HepG2 (cell line): ENCODE results near the gene RITA1. TPM values are rescaled to one million over a fixed set of nuclear protein-coding genes. Genes with fewer than 3 reads are reported as not detected.

Source experiments
- ATAC-seq: fragments of 200-7000 bp; cut with Tn5 transposase; 3 replicates; pipeline ENCODE4 v1.9.1; 2020; ENCODE audit warnings: mild to moderate bottlenecking, moderate library complexity
- BruUV-seq: library from RNA; stranded (reverse); fragments of 400-500 nt; replicated peaks from 2 replicates; lab custom pipeline; 2021; lab: Mats Ljungman, UMichigan
- CTCF ChIA-PET: fragments of 300-600 bp; formaldehyde crosslinking; extraction: SDS; loops from one replicate; lab custom pipeline; 2021; ENCODE audit warnings: low total read pairs, inconsistent platforms, low intra/inter-chr PET ratio; lab: Yijun Ruan, JAX
- POLR2A ChIA-PET: fragments of 350-600 bp; sonication (Branson Sonifier 250); formaldehyde crosslinking; loops from one replicate; lab custom pipeline; 2020; ENCODE audit warnings: antibody characterized with exemption, inconsistent platforms; lab: Yijun Ruan, JAX
- DNase-seq: peaks from one replicate; pipeline ENCODE4 v3.0.0-alpha.2; 2015; ENCODE audit warnings: low spot score
- FAIRE-seq: peaks from 3 replicates; lab custom pipeline; 2011; peaks lifted over from hg19 to GRCh38; lab: Jason Lieb, UNC
- H2AFZ ChIP-seq: one replicate; pipeline ENCODE4 v1.6.1; 2011; ENCODE audit warnings: low read length, inconsistent platforms
- H3K27ac ChIP-seq: fragments of 300-600 bp; 3 replicates; pipeline ENCODE4 v1.8.0; 2011; ENCODE audit warnings: mixed run types, mild to moderate bottlenecking, mixed read lengths, low read length, inconsistent platforms; ENCODE audit not compliant: insufficient read depth; ENCODE audit errors: extremely low read length
- H3K27me3 ChIP-seq, 2 experiments: fragments of 200-600 bp in 1 of 2; 2 replicates in 1 of 2; 3 replicates in 1 of 2; pipeline versions ENCODE4 v1.6.0 to v1.8.0; 2011; ENCODE audit warnings: low read length in 2 of 2, mild to moderate bottlenecking in 2 of 2, moderate library complexity in 2 of 2, inconsistent platforms in 1 of 2; ENCODE audit not compliant: insufficient read depth in 2 of 2, control insufficient read depth in 1 of 2
- H3K36me3 ChIP-seq, 2 experiments: fragments of 200-600 bp in 1 of 2; replicated peaks in 1 of 2; 2 replicates in 1 of 2; 3 replicates in 1 of 2; pipeline versions ENCODE4 v1.5.1 to v1.8.0; 2011; ENCODE audit warnings: low read length in 2 of 2, inconsistent platforms in 1 of 2; ENCODE audit not compliant: insufficient read depth in 2 of 2, control insufficient read depth in 1 of 2
- H3K4me1 ChIP-seq: 2 replicates; pipeline ENCODE4 v1.5.1; 2012; ENCODE audit warnings: low read length, inconsistent platforms; ENCODE audit not compliant: insufficient read depth
- H3K4me2 ChIP-seq: 2 replicates; pipeline ENCODE4 v1.6.0; 2011; ENCODE audit warnings: low read depth, low read length, inconsistent platforms
- H3K4me3 ChIP-seq, 3 experiments: fragments of 200-600 bp in 1 of 3; sonication (generic), shearing (Covaris generic) in 1 of 3; replicated peaks in 1 of 3; 2 replicates each; pipeline ENCODE4 v1.5.1; 2011 to 2016; ENCODE audit warnings: low read length in 3 of 3, inconsistent platforms in 2 of 3, low read depth in 2 of 3, mild to moderate bottlenecking in 2 of 3, control low read depth in 1 of 3, mixed read lengths in 1 of 3; ENCODE audit not compliant: insufficient read depth in 1 of 3
- H3K79me2 ChIP-seq: one replicate; pipeline ENCODE4 v1.6.1; 2011; ENCODE audit warnings: low read length, inconsistent platforms; ENCODE audit not compliant: insufficient read depth
- H3K9ac ChIP-seq: 2 replicates; pipeline ENCODE4 v1.6.0; 2011; ENCODE audit warnings: mild to moderate bottlenecking, low read depth, low read length, inconsistent platforms; ENCODE audit not compliant: insufficient read depth
- H3K9me3 ChIP-seq: 2 replicates; pipeline ENCODE4 v1.5.1; 2012; ENCODE audit warnings: mild to moderate bottlenecking, low read length
- H4K20me1 ChIP-seq: 2 replicates; pipeline ENCODE4 v1.6.0; 2011; ENCODE audit warnings: inconsistent platforms, mild to moderate bottlenecking, low read length, moderate library complexity; ENCODE audit not compliant: insufficient read depth
- ATF3 ChIP-seq: sonication (generic); formaldehyde crosslinking; IDR thresholded peaks from 2 replicates; pipeline ENCODE4 v1.4.0; 2020; ENCODE audit warnings: missing genetic modification reagents
- BATF2 ChIP-seq: sonication (generic); formaldehyde crosslinking; IDR thresholded peaks from 2 replicates; pipeline ENCODE4 v1.8.0; 2022; ENCODE audit warnings: mild to moderate bottlenecking, missing genetic modification reagents, moderate library complexity
- BCL6 ChIP-seq: IDR thresholded peaks from 2 replicates; pipeline ENCODE4 v1.6.1; 2016; ENCODE audit warnings: missing genetic modification reagents, missing compliant biosample characterization
- FOXM1 ChIP-seq: sonication (generic); formaldehyde crosslinking; IDR thresholded peaks from 2 replicates; pipeline ENCODE4 v1.5.0; 2020; ENCODE audit warnings: missing genetic modification reagents
- KLF16 ChIP-seq, 2 experiments: sonication (generic) in 1 of 2; formaldehyde crosslinking in 1 of 2; IDR thresholded peaks; 2 replicates each; pipeline versions ENCODE4 v1.6.1 to v1.8.0; 2016 to 2023; ENCODE audit warnings: missing genetic modification reagents in 2 of 2, missing compliant biosample characterization in 1 of 2
- MED1 ChIP-seq: sonication (generic); formaldehyde crosslinking; IDR thresholded peaks from 2 replicates; pipeline ENCODE4 v1.4.0; 2020; ENCODE audit warnings: missing genetic modification reagents
- NFKBIZ ChIP-seq: IDR thresholded peaks from 2 replicates; pipeline ENCODE4 v1.6.1; 2018; ENCODE audit warnings: missing genetic modification reagents, missing compliant biosample characterization
- POGK ChIP-seq: sonication (generic); formaldehyde crosslinking; conservative IDR thresholded peaks from 2 replicates; pipeline ENCODE4 v1.8.0; 2022; ENCODE audit warnings: mild to moderate bottlenecking, moderate library complexity, missing genetic modification reagents
- REXO4 ChIP-seq: sonication (generic); formaldehyde crosslinking; IDR thresholded peaks from 2 replicates; pipeline ENCODE4 v1.8.0; 2022; ENCODE audit warnings: missing genetic modification reagents, mild to moderate bottlenecking, borderline replicate concordance
- SETDB1 ChIP-seq: sonication (generic); formaldehyde crosslinking; IDR thresholded peaks from 2 replicates; pipeline ENCODE4 v1.5.1; 2020; ENCODE audit warnings: missing genetic modification reagents, mild to moderate bottlenecking, borderline replicate concordance
- YEATS2 ChIP-seq: sonication (generic); formaldehyde crosslinking; IDR thresholded peaks from 2 replicates; pipeline ENCODE4 v1.4.0; 2020; ENCODE audit warnings: missing genetic modification reagents, borderline replicate concordance
- ZNF563 ChIP-seq: sonication (generic); formaldehyde crosslinking; IDR thresholded peaks from 2 replicates; pipeline ENCODE4 v1.8.0; 2022; ENCODE audit warnings: mild to moderate bottlenecking, moderate library complexity, missing genetic modification reagents
- WGBS: methylation state at CpG from one replicate; pipeline ENCODE4 v1.1.6; 2017; ENCODE audit warnings: low lambda C conversion rate; 5-methylcytosine and 5-hydroxymethylcytosine counted together
- in situ Hi-C: cut with HindIII; loops from 2 replicates; pipeline ENCODE4 v1.10.0; 2017; ENCODE audit warnings: low pct_unique_long_range_greater_than_20kb; ENCODE audit not compliant: extremely low pct_ligation_motif_present
- intact Hi-C: fragments of 100-400 bp; cut with micrococcal nuclease; formaldehyde crosslinking; loops from one replicate; pipeline ENCODE4 v1.10.0; 2022; ENCODE audit not compliant: unreplicated experiment
- polyA plus RNA-seq, 8 experiments: library from polyadenylated mRNA; depleted of rRNA in 3 of 8; stranded (reverse) in 7 of 8; unstranded in 1 of 8; fragments of >200 nt; fragmentation: Illumina TruSeq in 4 of 8; extraction: Trizol in 4 of 8; gene quantifications; 2 replicates each; pipeline versions ENCODE4 v1.2.1 to v1.2.3, GENCODE V29; 2011 to 2016; ENCODE audit warnings: low read depth in 4 of 8, missing spikeins in 1 of 8, mixed read lengths in 1 of 8; ENCODE audit not compliant: insufficient read depth in 1 of 8
- total RNA-seq, 5 experiments: library from RNA; depleted of rRNA; stranded (reverse); fragments of >200 nt; fragmentation: Illumina TruSeq; extraction: Trizol; gene quantifications; 2 replicates each; pipeline ENCODE4 v1.2.3, GENCODE V29; 2016; ENCODE audit warnings: low read depth in 1 of 5
- TF ChIP-seq, protein P1 (sequence below): sonication (generic); formaldehyde crosslinking; IDR thresholded peaks from one replicate; pipeline ENCODE4 v1.5.1; 2020; ENCODE audit warnings: mild to moderate bottlenecking, missing genetic modification reagents; ENCODE audit errors: not compliant biosample characterization

Gene RITA1
- total and polyA plus RNA-seq, 2 of the 13 experiments (the other 11 are each of a cell fraction or from before 2014, with no cell fraction given): 12.4 to 28.9 TPM

- Histone ChIP-seq H3K36me3 (peaks cover 6 to 11% of the 10 kb centered on the region in 2 experiments; a peak in 2 of 5 replicates), H3K4me2 (no peak overlapping the region), H3K79me2 (no peaks in the 10 kb centered on the region), H3K27me3 (no peaks in the 10 kb centered on the region), H3K9me3 (no peaks in the 10 kb centered on the region), H3K4me3 (no peak overlapping the region), H3K4me1 (peaks cover 14% of the 10 kb centered on the region), H3K27ac (no peak overlapping the region), H3K9ac (no peak overlapping the region), H4K20me1 (no peaks in the 10 kb centered on the region), H2AFZ (no peak overlapping the region)
- in situ Hi-C loops (loop anchor here (10.0 kb wide), 1 partner anchor 159 kb away; the partner anchor contains the start of gene PLBD2), intact Hi-C loops (loop anchor here (10.0 kb wide), 2 partner anchors 79 to 229 kb away; partner anchors contain the start of gene SDSL)
- 95% methylated on average over 13 of the region's 13 CpGs for WGBS
- FAIRE-seq: no peak
- POLR2A ChIA-PET: interaction anchor here (1.8 kb wide), 1 partner anchor 10 kb away, joined by 4 read pairs; no protein-coding TSS in a partner anchor
- no peak for ATAC-seq
- CTCF ChIA-PET: no interaction called here
- no peak for DNase-seq
- BruUV-seq: no TSS peak
- TF ChIP-seq, protein P1, sequence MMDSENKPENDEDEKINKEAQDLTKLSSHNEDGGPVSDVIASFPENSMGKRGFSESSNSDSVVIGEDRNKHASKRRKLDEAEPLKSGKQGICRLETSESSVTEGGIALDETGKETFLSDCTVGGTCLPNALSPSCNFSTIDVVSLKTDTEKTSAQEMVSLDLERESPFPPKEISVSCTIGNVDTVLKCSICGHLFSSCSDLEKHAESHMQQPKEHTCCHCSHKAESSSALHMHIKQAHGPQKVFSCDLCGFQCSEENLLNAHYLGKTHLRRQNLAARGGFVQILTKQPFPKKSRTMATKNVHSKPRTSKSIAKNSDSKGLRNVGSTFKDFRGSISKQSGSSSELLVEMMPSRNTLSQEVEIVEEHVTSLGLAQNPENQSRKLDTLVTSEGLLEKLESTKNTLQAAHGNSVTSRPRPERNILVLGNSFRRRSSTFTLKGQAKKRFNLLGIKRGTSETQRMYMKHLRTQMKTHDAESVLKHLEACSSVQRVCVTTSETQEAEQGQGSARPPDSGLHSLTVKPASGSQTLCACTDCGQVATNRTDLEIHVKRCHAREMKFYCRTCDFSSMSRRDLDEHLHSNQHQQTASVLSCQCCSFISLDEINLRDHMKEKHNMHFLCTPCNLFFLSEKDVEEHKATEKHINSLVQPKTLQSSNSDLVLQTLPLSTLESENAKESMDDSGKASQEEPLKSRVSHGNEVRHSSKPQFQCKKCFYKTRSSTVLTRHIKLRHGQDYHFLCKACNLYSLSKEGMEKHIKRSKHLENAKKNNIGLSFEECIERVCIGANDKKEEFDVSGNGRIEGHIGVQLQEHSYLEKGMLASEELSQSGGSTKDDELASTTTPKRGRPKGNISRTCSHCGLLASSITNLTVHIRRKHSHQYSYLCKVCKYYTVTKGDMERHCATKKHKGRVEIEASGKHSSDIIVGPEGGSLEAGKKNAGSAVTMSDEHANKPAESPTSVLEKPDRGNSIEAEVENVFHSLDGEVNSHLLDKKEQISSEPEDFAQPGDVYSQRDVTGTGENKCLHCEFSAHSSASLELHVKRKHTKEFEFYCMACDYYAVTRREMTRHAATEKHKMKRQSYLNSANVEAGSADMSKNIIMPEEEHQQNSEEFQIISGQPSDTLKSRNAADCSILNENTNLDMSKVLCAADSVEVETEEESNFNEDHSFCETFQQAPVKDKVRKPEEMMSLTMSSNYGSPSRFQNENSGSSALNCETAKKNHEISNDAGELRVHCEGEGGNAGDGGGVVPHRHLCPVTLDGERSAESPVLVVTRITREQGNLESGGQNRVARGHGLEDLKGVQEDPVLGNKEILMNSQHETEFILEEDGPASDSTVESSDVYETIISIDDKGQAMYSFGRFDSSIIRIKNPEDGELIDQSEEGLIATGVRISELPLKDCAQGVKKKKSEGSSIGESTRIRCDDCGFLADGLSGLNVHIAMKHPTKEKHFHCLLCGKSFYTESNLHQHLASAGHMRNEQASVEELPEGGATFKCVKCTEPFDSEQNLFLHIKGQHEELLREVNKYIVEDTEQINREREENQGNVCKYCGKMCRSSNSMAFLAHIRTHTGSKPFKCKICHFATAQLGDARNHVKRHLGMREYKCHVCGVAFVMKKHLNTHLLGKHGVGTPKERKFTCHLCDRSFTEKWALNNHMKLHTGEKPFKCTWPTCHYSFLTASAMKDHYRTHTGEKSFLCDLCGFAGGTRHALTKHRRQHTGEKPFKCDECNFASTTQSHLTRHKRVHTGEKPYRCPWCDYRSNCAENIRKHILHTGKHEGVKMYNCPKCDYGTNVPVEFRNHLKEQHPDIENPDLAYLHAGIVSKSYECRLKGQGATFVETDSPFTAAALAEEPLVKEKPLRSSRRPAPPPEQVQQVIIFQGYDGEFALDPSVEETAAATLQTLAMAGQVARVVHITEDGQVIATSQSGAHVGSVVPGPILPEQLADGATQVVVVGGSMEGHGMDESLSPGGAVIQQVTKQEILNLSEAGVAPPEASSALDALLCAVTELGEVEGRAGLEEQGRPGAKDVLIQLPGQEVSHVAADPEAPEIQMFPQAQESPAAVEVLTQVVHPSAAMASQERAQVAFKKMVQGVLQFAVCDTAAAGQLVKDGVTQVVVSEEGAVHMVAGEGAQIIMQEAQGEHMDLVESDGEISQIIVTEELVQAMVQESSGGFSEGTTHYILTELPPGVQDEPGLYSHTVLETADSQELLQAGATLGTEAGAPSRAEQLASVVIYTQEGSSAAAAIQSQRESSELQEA (CRISPR knock-in tag): no peak
- TF ChIP-seq SETDB1 (CRISPR knock-in tag): no peak
- TF ChIP-seq BCL6 (CRISPR knock-in tag): no peak
- TF ChIP-seq REXO4 (CRISPR knock-in tag): no peak
- TF ChIP-seq ZNF563 (CRISPR knock-in tag): no peak
- TF ChIP-seq YEATS2 (CRISPR knock-in tag): no peak
- TF ChIP-seq NFKBIZ (CRISPR knock-in tag): no peak
- TF ChIP-seq MED1 (CRISPR knock-in tag): no peak
- TF ChIP-seq KLF16 (CRISPR knock-in tag; IDR thresholded peaks at IDR 0.05): no peak
- TF ChIP-seq BATF2 (CRISPR knock-in tag): no peak
- TF ChIP-seq ATF3: no peak
- no peak for TF ChIP-seq FOXM1 (CRISPR knock-in tag)
- TF ChIP-seq POGK (CRISPR knock-in tag): no peak
Observed at GRCh38 chr12:113195598-113195997, 10.1 kb downstream of the RITA1 start.
